ENCODE results near the gene ADGRG6. TPM values are rescaled to one million over a fixed set of nuclear protein-coding genes. Genes with fewer than 3 reads are reported as not detected.

The ADGRG6 gene
- total RNA-seq, 1 experiment from 2014 or later: 73.8 TPM

DNA sequence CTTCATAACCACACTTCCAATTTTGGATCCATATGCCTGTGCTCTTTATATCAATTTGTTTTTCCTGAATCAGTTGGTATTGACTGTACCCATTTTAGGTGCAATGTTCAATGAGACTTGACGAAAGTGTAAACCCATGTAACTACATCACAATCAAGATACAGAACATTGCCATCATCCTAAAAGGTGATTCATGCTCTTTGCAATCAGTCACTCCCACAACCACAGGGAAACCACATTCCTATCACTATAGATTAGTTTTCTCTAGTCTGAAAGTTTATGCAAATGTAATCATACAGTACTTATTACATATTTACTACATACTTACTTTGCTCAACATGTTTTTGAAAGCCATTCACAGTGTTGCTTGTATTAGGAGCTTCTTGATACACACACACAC lies 167.4 kb downstream of the ADGRG6 start:
- DNase-seq (ENCODE audit: extremely low read depth, low read depth): no peak

- no peak for DNase-seq (ENCODE audit: extremely low read depth, low read depth)
Measured at GRCh38 chr6:142470421-142470820, 168.6 kb downstream of the ADGRG6 start.

DNA sequence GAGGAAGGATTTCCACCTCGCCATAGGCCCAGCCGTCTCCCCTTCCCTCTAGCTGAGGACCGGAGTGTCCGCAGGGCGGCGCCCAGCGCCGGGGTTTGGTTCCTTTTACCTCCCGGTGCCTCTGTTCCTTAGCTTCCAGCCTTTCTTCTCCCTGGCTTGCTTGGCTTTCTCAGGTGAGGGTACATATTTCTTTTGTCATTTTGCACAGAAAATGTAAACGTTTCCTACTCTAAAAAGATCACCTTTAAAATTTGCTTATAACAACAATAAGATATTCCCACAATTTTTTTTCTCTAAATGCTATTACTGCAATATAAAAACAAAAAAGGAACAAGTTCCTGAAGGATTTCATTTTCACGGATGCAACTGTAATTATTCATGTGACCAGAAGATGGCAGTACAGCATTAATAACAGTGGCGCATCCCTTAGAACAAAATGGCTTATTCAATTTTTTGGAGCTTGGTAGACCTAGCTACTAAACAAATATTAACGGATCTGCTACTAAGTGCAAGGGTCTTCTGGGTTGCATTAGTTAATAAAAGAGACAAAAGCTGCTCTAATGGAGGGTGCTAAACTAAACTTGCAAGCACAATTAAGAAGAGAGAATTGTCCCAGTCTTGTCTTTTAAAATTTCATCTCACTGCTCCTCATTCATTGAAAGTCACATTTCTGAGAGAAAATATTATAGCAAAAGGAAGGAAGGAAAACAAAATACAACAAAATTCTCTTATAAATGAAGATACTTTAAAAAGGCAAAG lies 172.9 kb downstream of the ADGRG6 start:
- DNase-seq (ENCODE audit: extremely low read depth, low read depth): peak; percentile 38

GRCh38 chr6:142476452-142476851 lies 174.6 kb downstream of the ADGRG6 start:
- no peak for DNase-seq (ENCODE audit: extremely low read depth, low read depth)

DNA sequence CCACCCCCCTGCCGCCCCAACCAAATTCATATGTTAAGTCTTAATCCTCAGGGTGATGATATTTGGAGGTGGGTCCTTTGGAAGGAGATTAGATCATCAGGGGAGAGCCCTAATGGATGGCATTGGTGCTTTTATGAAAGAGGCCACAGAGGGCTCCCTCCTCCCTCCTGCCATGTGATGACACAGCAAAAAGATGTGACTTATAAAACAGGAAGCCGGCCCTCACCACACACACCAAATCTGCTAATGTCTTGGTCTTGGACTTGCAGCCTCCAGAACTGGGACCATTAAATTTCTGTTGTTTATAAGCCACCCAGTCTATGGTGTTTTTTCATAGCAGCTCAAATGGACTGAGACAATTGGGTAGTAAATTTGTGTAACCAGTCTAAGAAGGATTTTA lies 176.3 kb downstream of the ADGRG6 start:
- DNase-seq (ENCODE audit: extremely low read depth, low read depth): peak; percentile 9

DNA sequence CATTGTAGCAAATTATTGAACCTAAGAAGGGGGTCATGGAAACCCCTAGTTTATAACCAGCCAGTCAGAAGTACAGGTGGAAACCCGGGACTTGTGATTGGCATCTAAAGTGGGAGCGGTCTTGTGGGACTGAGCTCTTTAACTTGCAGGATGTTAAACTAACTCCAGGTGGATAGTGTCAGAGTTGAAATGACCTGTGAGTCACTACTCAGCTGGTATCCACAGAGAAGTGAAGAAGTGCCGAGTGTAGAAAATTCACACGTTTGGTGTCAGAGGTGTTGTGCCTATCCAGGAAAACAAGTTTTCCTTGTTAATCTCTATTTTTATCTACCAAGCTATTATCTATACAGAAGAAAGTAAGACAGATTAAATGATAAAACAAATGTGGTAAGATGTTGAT lies 179.7 kb downstream of the ADGRG6 start:
- DNase-seq (ENCODE audit: extremely low read depth, low read depth): no peak

GRCh38 chr6:142482249-142482648 lies 180.4 kb downstream of the ADGRG6 start:
- no peak for DNase-seq (ENCODE audit: extremely low read depth, low read depth)

- DNase-seq (ENCODE audit: extremely low read depth, low read depth): no peak
Measured at GRCh38 chr6:142482974-142483373, 181.2 kb downstream of the ADGRG6 start.

GRCh38 chr6:142485256-142485655 lies 183.4 kb downstream of the ADGRG6 start:
- DNase-seq (ENCODE audit: extremely low read depth, low read depth): no peak

- no peak for DNase-seq (ENCODE audit: extremely low read depth, low read depth)
Measured at GRCh38 chr6:142489722-142490610, 188.2 kb downstream of the ADGRG6 start.

Other genes with a start within 250 kb of the ADGRG6 start
- not detected in 2 replicates for gene GJE1, start 169.1 kb upstream of the ADGRG6 start, total RNA-seq (2014; rRNA removed; shearing (Covaris generic))
- not detected in 2 replicates for gene NMBR, start 154.9 kb upstream of the ADGRG6 start, total RNA-seq (2014; rRNA removed; shearing (Covaris generic))
- 43.9 and 46.0 TPM in 2 replicates for gene VTA1, start 154.7 kb upstream of the ADGRG6 start, total RNA-seq (2014; rRNA removed; shearing (Covaris generic))